HepG2 (cell line): ENCODE measurements around the gene CCDC88B. TPM values are rescaled to one million over a fixed set of nuclear protein-coding genes. Genes with fewer than 3 reads are reported as not detected.

Experiments
- CHCHD3 ChIP-seq: sonication (generic); formaldehyde crosslinking; IDR thresholded peaks from 2 replicates; pipeline ENCODE4 v1.8.0; 2022; ENCODE audit warnings: mild to moderate bottlenecking, missing genetic modification reagents, moderate library complexity
- ELF1 ChIP-seq: sonication (generic); formaldehyde crosslinking; IDR thresholded peaks from 2 replicates; pipeline ENCODE4 v1.4.0; 2020; ENCODE audit warnings: missing genetic modification reagents
- ETV5 ChIP-seq: IDR thresholded peaks from 2 replicates; pipeline ENCODE4 v1.6.1; 2018; ENCODE audit warnings: missing biosample characterization, missing genetic modification reagents, inconsistent platforms, borderline replicate concordance
- GFI1 ChIP-seq: sonication (generic); formaldehyde crosslinking; IDR thresholded peaks from 2 replicates; pipeline ENCODE4 v1.5.0; 2020; ENCODE audit warnings: missing genetic modification reagents, mild to moderate bottlenecking, borderline replicate concordance
- HDAC1 ChIP-seq: sonication (generic); formaldehyde crosslinking; IDR thresholded peaks from 2 replicates; pipeline ENCODE4 v1.5.1; 2020; ENCODE audit warnings: mild to moderate bottlenecking, missing genetic modification reagents
- NFKB2 ChIP-seq: sonication (generic); formaldehyde crosslinking; IDR thresholded peaks from 2 replicates; pipeline ENCODE4 v1.4.0; 2020; ENCODE audit warnings: missing genetic modification reagents, borderline replicate concordance
- NR1H2 ChIP-seq: sonication (generic); formaldehyde crosslinking; IDR thresholded peaks from 2 replicates; pipeline ENCODE4 v1.8.1; 2022; ENCODE audit warnings: low read depth, missing genetic modification reagents, borderline replicate concordance
- RFX3 ChIP-seq: IDR thresholded peaks from 2 replicates; pipeline ENCODE4 v1.6.1; 2016; ENCODE audit warnings: missing biosample characterization, missing genetic modification reagents
- RFX5 ChIP-seq: IDR thresholded peaks from 2 replicates; pipeline ENCODE4 v1.6.1; 2011; ENCODE audit warnings: low read depth, low read length, improper control_type of control experiment
- SMC3 ChIP-seq: IDR thresholded peaks from 2 replicates; pipeline ENCODE4 v1.6.1; 2011; ENCODE audit warnings: low read length, improper control_type of control experiment
- SOX6 ChIP-seq, 2 experiments: fragments of 450-650 bp in 1 of 2; sonication (generic) in 1 of 2; formaldehyde crosslinking in 1 of 2; IDR thresholded peaks; 2 replicates each; pipeline versions ENCODE4 v1.4.0 to v1.6.1; 2017 to 2020; ENCODE audit warnings: antibody characterized with exemption in 1 of 2, mild to moderate bottlenecking in 1 of 2, missing genetic modification reagents in 1 of 2
- TFAP4 ChIP-seq: sonication (generic); IDR thresholded peaks from 2 replicates; pipeline ENCODE4 v1.6.1; 2016; ENCODE audit warnings: low read depth, borderline replicate concordance
- TFE3 ChIP-seq: IDR thresholded peaks from 2 replicates; pipeline ENCODE4 v1.6.1; 2016
- ZNF138 ChIP-seq: sonication (generic); formaldehyde crosslinking; IDR thresholded peaks from 2 replicates; pipeline ENCODE4 v1.5.0; 2020; ENCODE audit warnings: mild to moderate bottlenecking, low read depth, missing genetic modification reagents
- ZNF232 ChIP-seq: sonication (generic); formaldehyde crosslinking; IDR thresholded peaks from 2 replicates; pipeline ENCODE4 v1.4.0; 2020; ENCODE audit warnings: missing genetic modification reagents, borderline replicate concordance
- ZNF574 ChIP-seq: sonication (generic); formaldehyde crosslinking; IDR thresholded peaks from 2 replicates; pipeline ENCODE4 v1.4.0; 2020; ENCODE audit warnings: missing genetic modification reagents
- ZNF747 ChIP-seq: sonication (generic); formaldehyde crosslinking; IDR thresholded peaks from 2 replicates; pipeline ENCODE4 v1.8.1; 2023; ENCODE audit warnings: missing genetic modification reagents, mild to moderate bottlenecking, borderline replicate concordance
- ZNF773 ChIP-seq: sonication (generic); formaldehyde crosslinking; IDR thresholded peaks from 2 replicates; pipeline ENCODE4 v1.4.0; 2020; ENCODE audit warnings: missing genetic modification reagents, borderline replicate concordance
- ZSCAN30 ChIP-seq: sonication (generic); formaldehyde crosslinking; IDR thresholded peaks from 2 replicates; pipeline ENCODE4 v1.5.0; 2020; ENCODE audit warnings: mild to moderate bottlenecking, missing genetic modification reagents
- polyA plus RNA-seq, 8 experiments: library from polyadenylated mRNA; depleted of rRNA in 3 of 8; stranded (reverse) in 7 of 8; unstranded in 1 of 8; fragments of >200 nt; fragmentation: Illumina TruSeq in 4 of 8; extraction: Trizol in 4 of 8; gene quantifications; 2 replicates each; pipeline versions ENCODE4 v1.2.1 to v1.2.3, GENCODE V29; 2011 to 2016; ENCODE audit warnings: low read depth in 4 of 8, missing spikeins in 1 of 8, mixed read lengths in 1 of 8; ENCODE audit not compliant: insufficient read depth in 1 of 8
- total RNA-seq, 5 experiments: library from RNA; depleted of rRNA; stranded (reverse); fragments of >200 nt; fragmentation: Illumina TruSeq; extraction: Trizol; gene quantifications; 2 replicates each; pipeline ENCODE4 v1.2.3, GENCODE V29; 2016; ENCODE audit warnings: low read depth in 1 of 5
- TF ChIP-seq, protein P1 (sequence below): sonication (generic); formaldehyde crosslinking; IDR thresholded peaks from 2 replicates; pipeline ENCODE4 v1.5.0; 2020; ENCODE audit warnings: mild to moderate bottlenecking, missing genetic modification reagents, moderate library complexity
- TF ChIP-seq, protein P2 (sequence below): sonication (generic); formaldehyde crosslinking; IDR thresholded peaks from 2 replicates; pipeline ENCODE4 v1.4.0; 2020; ENCODE audit warnings: missing genetic modification reagents; ENCODE audit errors: not compliant biosample characterization

The CCDC88B gene
- total and polyA plus RNA-seq, 2 of the 13 experiments (the other 11 are each of a cell fraction or from before 2014, with no cell fraction given): 3.6 to 4.8 TPM

DNA sequence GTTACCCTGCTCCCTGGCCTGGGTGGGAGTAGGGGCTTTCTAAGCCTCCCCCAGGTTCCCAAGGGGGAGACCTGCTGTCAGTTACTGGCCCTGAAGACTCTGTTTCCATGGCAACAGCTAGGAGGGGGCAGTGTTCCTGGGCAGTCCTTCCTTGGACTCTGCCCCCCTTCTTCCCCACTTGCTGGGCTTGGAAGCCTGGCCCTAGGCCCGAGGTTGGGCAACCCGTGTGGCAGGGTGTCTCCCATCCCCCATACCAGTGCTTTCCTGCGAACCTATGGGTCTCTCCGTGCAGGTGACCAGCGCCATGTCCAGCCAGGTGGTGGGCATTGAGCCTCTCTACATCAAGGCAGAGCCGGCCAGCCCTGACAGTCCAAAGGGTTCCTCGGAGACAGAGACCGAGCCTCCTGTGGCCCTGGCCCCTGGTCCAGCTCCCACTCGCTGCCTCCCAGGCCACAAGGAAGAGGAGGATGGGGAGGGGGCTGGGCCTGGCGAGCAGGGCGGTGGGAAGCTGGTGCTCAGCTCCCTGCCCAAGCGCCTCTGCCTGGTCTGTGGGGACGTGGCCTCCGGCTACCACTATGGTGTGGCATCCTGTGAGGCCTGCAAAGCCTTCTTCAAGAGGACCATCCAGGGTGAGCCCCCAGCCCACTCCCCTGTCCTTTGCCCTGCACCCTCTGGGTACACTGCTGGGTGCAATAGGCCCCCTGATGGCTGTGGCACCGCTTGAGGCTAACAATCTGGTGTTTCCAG, 33.0 kb upstream of the CCDC88B start (continued):
- TF ChIP-seq, protein P1, sequence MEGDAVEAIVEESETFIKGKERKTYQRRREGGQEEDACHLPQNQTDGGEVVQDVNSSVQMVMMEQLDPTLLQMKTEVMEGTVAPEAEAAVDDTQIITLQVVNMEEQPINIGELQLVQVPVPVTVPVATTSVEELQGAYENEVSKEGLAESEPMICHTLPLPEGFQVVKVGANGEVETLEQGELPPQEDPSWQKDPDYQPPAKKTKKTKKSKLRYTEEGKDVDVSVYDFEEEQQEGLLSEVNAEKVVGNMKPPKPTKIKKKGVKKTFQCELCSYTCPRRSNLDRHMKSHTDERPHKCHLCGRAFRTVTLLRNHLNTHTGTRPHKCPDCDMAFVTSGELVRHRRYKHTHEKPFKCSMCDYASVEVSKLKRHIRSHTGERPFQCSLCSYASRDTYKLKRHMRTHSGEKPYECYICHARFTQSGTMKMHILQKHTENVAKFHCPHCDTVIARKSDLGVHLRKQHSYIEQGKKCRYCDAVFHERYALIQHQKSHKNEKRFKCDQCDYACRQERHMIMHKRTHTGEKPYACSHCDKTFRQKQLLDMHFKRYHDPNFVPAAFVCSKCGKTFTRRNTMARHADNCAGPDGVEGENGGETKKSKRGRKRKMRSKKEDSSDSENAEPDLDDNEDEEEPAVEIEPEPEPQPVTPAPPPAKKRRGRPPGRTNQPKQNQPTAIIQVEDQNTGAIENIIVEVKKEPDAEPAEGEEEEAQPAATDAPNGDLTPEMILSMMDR (CRISPR knock-in tag): peak; percentile 23; the same call in 1 of the 2 replicates
- peak; percentile 86 for TF ChIP-seq RFX3 (CRISPR knock-in tag)
- TF ChIP-seq ZNF138 (CRISPR knock-in tag): no peak
- 0 out of 2 replicates have a peak, but pooled peaks have one; percentile 43 for TF ChIP-seq ZNF232
- TF ChIP-seq, protein P2, sequence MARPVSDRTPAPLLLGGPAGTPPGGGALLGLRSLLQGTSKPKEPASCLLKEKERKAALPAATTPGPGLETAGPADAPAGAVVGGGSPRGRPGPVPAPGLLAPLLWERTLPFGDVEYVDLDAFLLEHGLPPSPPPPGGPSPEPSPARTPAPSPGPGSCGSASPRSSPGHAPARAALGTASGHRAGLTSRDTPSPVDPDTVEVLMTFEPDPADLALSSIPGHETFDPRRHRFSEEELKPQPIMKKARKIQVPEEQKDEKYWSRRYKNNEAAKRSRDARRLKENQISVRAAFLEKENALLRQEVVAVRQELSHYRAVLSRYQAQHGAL (CRISPR knock-in tag): no peak
- no peak for TF ChIP-seq CHCHD3 (CRISPR knock-in tag)
- no peak for TF ChIP-seq ZNF773 (CRISPR knock-in tag)
- peak; percentile 87 for TF ChIP-seq RFX5
- TF ChIP-seq NR1H2 (CRISPR knock-in tag): no peak
- TF ChIP-seq NFKB2 (CRISPR knock-in tag): 0 out of 2 replicates have a peak, but pooled peaks have one; percentile 35
- TF ChIP-seq TFE3 (CRISPR knock-in tag): no peak
- TF ChIP-seq SMC3: no peak
- TF ChIP-seq ETV5 (CRISPR knock-in tag): 0 out of 2 replicates have a peak, but pooled peaks have one; percentile 13
- TF ChIP-seq ELF1: peak; percentile 13; the same call in 1 of the 2 replicates
- TF ChIP-seq ZNF574 (CRISPR knock-in tag): peak; percentile 38; the same call in 1 of the 2 replicates
- peak; percentile 61; the same call in 1 of the 2 replicates for TF ChIP-seq TFAP4
- TF ChIP-seq GFI1 (CRISPR knock-in tag): no peak
- TF ChIP-seq HDAC1: 0 out of 2 replicates have a peak, but pooled peaks have one; percentile 40
- no peak for TF ChIP-seq ZNF747 (CRISPR knock-in tag)
- no peak for TF ChIP-seq ZSCAN30 (CRISPR knock-in tag)
- TF ChIP-seq SOX6 (IDR thresholded peaks at IDR 0.05): no peak
- peak; percentile 49 for TF ChIP-seq SOX6 (CRISPR knock-in tag; IDR thresholded peaks at IDR 0.05)
